Transverse colon (tissue), 4 donors: ENCODE data around the gene ZFAND4. TPM values are rescaled to one million over a fixed set of nuclear protein-coding genes. Genes with fewer than 3 reads are reported as not detected.
A peak's percentile ranks its signal among the peaks of the same experiment; 100 is the strongest.

Experiments used
- DNase-seq: peaks from one replicate; pipeline ENCODE4 v3.0.0-alpha.2; 2019
- H3K27ac ChIP-seq, 4 donors: fragments of 200-600 bp; sonication (generic); 2 replicates each; pipeline ENCODE4 v1.5.1; 2016 to 2018; ENCODE audit warnings: inconsistent platforms in 4 of 4
- H3K27me3 ChIP-seq: fragments of 200-600 bp; sonication (generic); 2 replicates; pipeline ENCODE4 v1.5.1; 2017; ENCODE audit warnings: inconsistent platforms
- H3K36me3 ChIP-seq, 4 donors: fragments of 200-600 bp; sonication (generic); 2 replicates each; pipeline ENCODE4 v1.5.1; 2017 to 2019; ENCODE audit warnings: inconsistent platforms in 4 of 4
- H3K4me1 ChIP-seq, 4 donors: fragments of 200-600 bp; sonication (generic); 2 replicates each; pipeline ENCODE4 v1.5.1; 2017 to 2020; ENCODE audit warnings: inconsistent platforms in 4 of 4
- H3K4me3 ChIP-seq, 4 donors: fragments of 200-600 bp; sonication (generic); 1 replicate in 1 of 4; 2 replicates in 3 of 4; pipeline versions ENCODE4 v1.5.1 to v1.6.1; 2017 to 2019; ENCODE audit warnings: inconsistent platforms in 4 of 4
- H3K9me3 ChIP-seq, 2 donors: fragments of 200-600 bp; sonication (generic); 2 replicates each; pipeline ENCODE4 v1.5.1; 2017 to 2019; ENCODE audit warnings: inconsistent platforms in 2 of 2
- CTCF ChIP-seq, 5 experiments: fragments of 200-600 bp in 3 of 5; fragments of 450-650 bp in 2 of 5; sonication (generic) in 3 of 5; IDR thresholded peaks; 1 replicate in 2 of 5; 2 replicates in 3 of 5; pipeline ENCODE4 v1.5.1; 2016 to 2017; ENCODE audit warnings: antibody characterized with exemption in 5 of 5, inconsistent platforms in 3 of 5, mild to moderate bottlenecking in 2 of 5, moderate library complexity in 1 of 5
- EP300 ChIP-seq: sonication (generic); formaldehyde crosslinking; IDR thresholded peaks from one replicate; pipeline ENCODE4 v1.6.1; 2017; ENCODE audit warnings: antibody characterized with exemption, low read depth
- POLR2A ChIP-seq: fragments of 450-650 bp; IDR thresholded peaks from one replicate; pipeline ENCODE4 v1.6.1; 2016; ENCODE audit warnings: antibody characterized with exemption, mild to moderate bottlenecking, moderate library complexity
- POLR2AphosphoS5 ChIP-seq, 3 donors: sonication (generic); formaldehyde crosslinking; IDR thresholded peaks; one replicate each; pipeline ENCODE4 v1.6.1; 2016; ENCODE audit warnings: antibody characterized with exemption in 3 of 3
- WGBS, 2 donors: methylation state at CpG; one replicate each; pipeline ENCODE4 v1.1.5; 2018; ENCODE audit warnings: low coverage in 1 of 2; 5-methylcytosine and 5-hydroxymethylcytosine counted together
- in situ Hi-C, 4 donors: fragments of 200-750 bp; cut with MboI; loops; one replicate each; pipeline versions ENCODE4 v1.15.0 to v1.15.1; 2017; ENCODE audit warnings: low sequenced_read_pairs in 3 of 4, low pct_ligation_motif_present in 1 of 4, low pct_unique_long_range_greater_than_20kb in 1 of 4
- intact Hi-C: fragments of 100-400 bp; cut with DNase I; formaldehyde crosslinking; loops from one replicate; pipeline ENCODE4 v1.15.1; 2023; ENCODE audit warnings: low total_unique reads
- total RNA-seq, 4 donors: library from RNA; depleted of rRNA; stranded (reverse); fragments of >200 nt; gene quantifications; one replicate each; pipeline ENCODE4 v1.1.0, GENCODE V29; 2016

ZFAND4 gene
- total RNA-seq, 4 donors from 2014 or later: 9.0 to 34.4 (median 21.4) TPM

- peaks cover 0 to 7% (median 0%) of the 10 kb centered on the region in 4 donors for H3K36me3 ChIP-seq
- 14% methylated on average over 4 to 6 of the region's 6 CpGs for WGBS, 2 donors
- H3K9me3 ChIP-seq: no peaks in the 10 kb centered on the region
- in situ Hi-C loops: no loop called here
- intact Hi-C loops: no loop called here
- H3K27me3 ChIP-seq: no peaks in the 10 kb centered on the region
- peak overlapping the region; percentile 75 to 89 (median 86) for H3K27ac ChIP-seq
- DNase-seq: no peak
- H3K4me1 ChIP-seq: peaks cover 4 to 41% (median 19%) of the 10 kb centered on the region in 4 donors
- H3K4me3 ChIP-seq: peak overlapping the region; percentile 77 to 97 (median 80)
- TF ChIP-seq EP300 (no peak), POLR2AphosphoS5 (IDR thresholded peaks at IDR 0.05) (no peak), POLR2A (no peak), CTCF (IDR thresholded peaks at IDR 0.05) (no peak)
These were observed 78.7 kb downstream of the ZFAND4 start for GRCh38 chr10:45593938-45594275.

GRCh38 chr10:45592926-45593325 is 79.6 kb downstream of the ZFAND4 start:
- no peaks in the 10 kb centered on the region for H3K9me3 ChIP-seq
- H3K36me3 ChIP-seq: peaks cover 0 to 7% (median 0%) of the 10 kb centered on the region in 4 donors
- H3K4me1 ChIP-seq: peaks cover 4 to 41% (median 19%) of the 10 kb centered on the region in 4 donors
- no peak for DNase-seq
- H3K27ac ChIP-seq: peak overlapping the region; percentile 6 to 89 (median 86)
- intact Hi-C loops: no loop called here
- no peak for TF ChIP-seq EP300
- TF ChIP-seq POLR2AphosphoS5 (IDR thresholded peaks at IDR 0.05): no peak
- no peak for TF ChIP-seq POLR2A
- no peak for TF ChIP-seq CTCF (IDR thresholded peaks at IDR 0.05)
- H3K4me3 ChIP-seq: peak overlapping the region in 3 of 4 donors; percentile 77 to 97 (median 82)
- H3K27me3 ChIP-seq: no peaks in the 10 kb centered on the region
- in situ Hi-C loops: no loop called here

DNA sequence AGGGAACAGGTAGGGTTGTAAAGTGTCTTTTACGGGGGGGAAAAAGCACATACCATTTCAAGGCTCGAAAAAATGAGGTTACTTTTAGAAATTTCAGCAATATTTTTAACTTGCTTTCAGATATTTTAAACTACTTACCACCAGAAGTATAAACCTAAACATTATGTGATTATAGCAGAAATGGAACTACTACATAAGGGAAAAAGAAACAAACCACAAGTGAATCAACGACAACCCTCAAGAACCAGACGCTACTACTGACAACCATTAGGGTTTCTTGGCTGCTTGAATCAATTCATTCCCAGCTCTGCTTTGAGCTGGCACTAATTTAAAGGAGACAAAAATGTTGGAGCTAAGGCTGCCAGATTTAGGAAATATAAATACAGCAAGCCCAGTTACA is 80.1 kb downstream of the ZFAND4 start:
- TF ChIP-seq POLR2AphosphoS5 (IDR thresholded peaks at IDR 0.05): no peak
- DNase-seq: no peak
- Histone ChIP-seq H3K27ac (peak overlapping the region in 3 of 4 donors; percentile 84 to 89 (median 89)), H3K27me3 (no peaks in the 10 kb centered on the region), H3K9me3 (no peaks in the 10 kb centered on the region), H3K4me1 (peaks cover 4 to 41% (median 19%) of the 10 kb centered on the region in 4 donors), H3K4me3 (peak overlapping the region in 3 of 4 donors; percentile 77 to 97 (median 82)), H3K36me3 (peaks cover 0 to 7% (median 0%) of the 10 kb centered on the region in 4 donors)
- intact Hi-C loops (no loop called here), in situ Hi-C loops (no loop called here)
- WGBS, 2 donors: 35 to 41% methylated on average over 3 to 4 of the region's 4 CpGs

- in situ Hi-C loops: no loop called here
- no peak overlapping the region for H3K27ac ChIP-seq
- intact Hi-C loops: no loop called here
- H3K4me1 ChIP-seq: peaks cover 4 to 38% (median 19%) of the 10 kb centered on the region in 4 donors
- peaks cover 0 to 7% (median 0%) of the 10 kb centered on the region in 4 donors for H3K36me3 ChIP-seq
- 92 to 96% methylated on average over 1 to 2 of the region's 2 CpGs for WGBS, 2 donors
- H3K4me3 ChIP-seq: no peak overlapping the region
- no peak for DNase-seq
- no peaks in the 10 kb centered on the region for H3K27me3 ChIP-seq
- H3K9me3 ChIP-seq: no peaks in the 10 kb centered on the region
- TF ChIP-seq EP300 (no peak), POLR2A (no peak), CTCF (IDR thresholded peaks at IDR 0.05) (no peak), POLR2AphosphoS5 (IDR thresholded peaks at IDR 0.05) (no peak)
These were observed 81.3 kb downstream of the ZFAND4 start for GRCh38 chr10:45591280-45591679.

DNA sequence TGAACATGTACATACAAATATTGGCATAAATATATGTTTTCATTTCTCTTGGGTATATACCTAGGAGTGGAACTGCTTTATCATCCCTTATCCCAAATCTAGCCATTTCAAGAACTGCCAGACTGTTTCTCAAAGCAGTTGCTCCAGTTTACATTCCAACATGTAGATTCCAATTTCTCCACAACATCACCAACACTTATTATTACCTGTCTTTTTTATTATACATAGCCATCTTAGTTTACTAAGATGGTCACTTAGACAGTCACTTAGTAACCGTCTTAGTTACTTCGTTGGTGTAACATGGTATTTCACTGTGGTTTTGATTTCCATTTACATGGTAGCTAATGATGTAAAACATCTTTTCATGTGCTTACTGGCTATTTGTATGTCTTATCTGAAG is 82.7 kb downstream of the ZFAND4 start:
- Histone ChIP-seq H3K27me3 (no peaks in the 10 kb centered on the region), H3K27ac (no peak overlapping the region), H3K4me1 (peaks cover 4 to 35% (median 13%) of the 10 kb centered on the region in 4 donors), H3K4me3 (no peak overlapping the region), H3K9me3 (no peaks in the 10 kb centered on the region), H3K36me3 (peaks cover 0 to 7% (median 0%) of the 10 kb centered on the region in 4 donors)
- WGBS, 2 donors: 94 to 100% methylated on average over 2 of the region's 2 CpGs
- DNase-seq: no peak
- no peak for TF ChIP-seq EP300
- no peak for TF ChIP-seq POLR2AphosphoS5 (IDR thresholded peaks at IDR 0.05)
- TF ChIP-seq POLR2A: no peak
- in situ Hi-C loops: no loop called here
- intact Hi-C loops: no loop called here
